ENCODE results near the gene PPP6R3.
A peak's percentile ranks its signal among the peaks of the same experiment; 100 is the strongest.
"Not testable (repeated sequence)": the region's sequence is repeated elsewhere in the genome, so short reads cannot be mapped to it uniquely, and the experiment has no call there.

PPP6R3 gene

GRCh38 chr11:68434159-68434558, 26.4 kb upstream of the PPP6R3 start:
- DNase-seq (ENCODE audit: low spot score): not testable (repeated sequence)

DNA sequence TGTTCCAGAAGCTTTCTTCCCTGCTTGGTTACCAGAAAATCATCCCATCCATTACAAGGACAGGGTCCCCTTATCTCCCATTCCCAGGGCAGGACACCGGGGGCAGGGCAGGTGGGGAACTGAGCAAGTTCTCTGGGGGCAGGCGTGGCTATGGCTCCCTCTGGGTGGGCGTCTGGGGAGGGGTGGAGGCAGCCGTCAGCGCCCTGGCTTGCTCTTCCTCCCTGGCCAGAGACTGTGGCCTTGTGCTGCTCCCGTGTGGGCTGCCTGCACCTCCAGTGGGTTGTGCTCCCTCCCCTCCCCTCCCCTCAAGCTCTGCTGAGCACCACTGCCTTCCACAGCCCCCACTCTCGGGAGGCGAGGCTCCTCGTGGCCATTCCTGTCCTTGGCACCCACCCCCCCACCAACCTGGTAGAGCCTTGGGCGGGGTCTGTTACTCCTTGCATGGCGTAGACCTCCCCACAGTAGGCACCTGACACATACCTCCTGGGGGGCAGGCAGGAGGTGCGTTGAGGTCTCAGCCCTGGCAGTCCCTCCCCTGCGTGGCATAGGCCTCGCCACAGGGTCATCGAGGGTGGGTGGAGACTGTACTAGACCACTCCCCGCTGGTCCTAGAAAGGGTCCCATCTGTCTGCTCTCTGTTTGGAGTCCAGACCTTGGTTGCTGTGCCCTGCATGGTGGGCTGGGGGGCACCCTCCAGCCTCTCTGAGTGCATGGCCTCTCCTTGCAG, 24.2 kb upstream of the PPP6R3 start:
- DNase-seq (ENCODE audit: low spot score): no peak

- no peak for DNase-seq (ENCODE audit: low spot score)
Observed at GRCh38 chr11:68436985-68437926, 23.3 kb upstream of the PPP6R3 start.

GRCh38 chr11:68437927-68438657, 22.5 kb upstream of the PPP6R3 start:
- DNase-seq (ENCODE audit: low spot score): no peak

DNA sequence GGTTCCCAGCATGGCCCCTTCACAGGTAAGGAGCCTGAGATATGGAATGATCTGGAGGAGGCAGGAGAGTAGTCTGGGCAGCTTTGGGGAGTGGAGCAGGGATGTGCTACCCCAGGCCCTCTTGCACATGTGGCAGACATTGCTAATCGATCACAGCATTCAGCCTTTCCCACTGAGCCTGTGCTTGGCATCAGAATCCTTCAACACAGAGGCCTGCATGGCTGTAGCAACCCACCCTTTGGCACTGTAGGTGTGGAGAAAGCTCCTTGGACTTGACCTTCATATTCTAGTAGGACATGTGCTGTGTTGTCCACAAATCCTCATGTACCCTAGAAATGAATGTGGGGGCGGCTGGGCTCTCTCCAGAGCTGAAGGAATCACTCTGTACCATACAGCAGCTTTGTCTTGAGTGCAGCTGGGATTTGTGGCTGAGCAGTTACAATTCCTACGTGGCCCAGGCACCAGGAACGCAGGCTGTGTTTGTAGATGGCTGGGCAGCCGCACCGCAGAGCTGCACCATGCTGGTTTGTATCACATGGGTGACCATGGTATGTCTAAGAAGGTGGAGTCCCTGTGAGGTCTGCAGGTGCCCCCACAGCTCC, 21.8 kb upstream of the PPP6R3 start:
- no peak for DNase-seq (ENCODE audit: low spot score)

DNA sequence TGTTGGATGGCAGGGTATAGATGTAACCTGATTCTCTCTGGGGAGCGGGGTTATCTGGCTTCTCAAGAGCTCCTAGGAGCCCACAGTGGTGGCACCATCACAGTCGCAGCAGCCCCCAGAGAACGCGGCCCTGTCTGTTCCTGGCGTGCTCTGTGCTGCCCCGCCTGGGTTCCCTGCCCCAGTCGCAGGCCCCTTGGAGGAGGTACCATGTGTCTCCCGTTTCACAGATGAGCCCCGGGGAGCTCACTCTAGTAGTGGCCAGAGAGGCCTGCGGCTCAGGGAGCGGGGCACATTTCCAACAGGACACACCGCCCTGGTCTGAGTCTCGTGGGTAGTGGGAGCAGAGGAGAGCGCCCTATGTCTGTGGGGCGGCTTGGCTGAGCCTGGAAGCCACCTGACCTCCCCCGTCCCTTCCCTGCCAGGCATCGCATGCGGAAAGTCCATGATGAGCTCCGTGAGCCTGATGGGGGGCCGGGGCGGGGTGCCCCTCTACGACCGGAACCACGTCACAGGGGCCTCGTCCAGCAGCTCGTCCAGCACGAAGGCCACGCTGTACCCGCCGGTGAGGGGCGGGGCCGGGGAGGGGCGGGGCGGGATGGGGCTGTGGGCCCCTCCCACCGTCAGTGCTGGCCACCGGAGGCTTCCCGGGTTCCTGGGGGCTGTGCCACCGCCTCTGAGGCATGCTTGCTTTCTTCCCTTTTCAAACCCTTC, 21.0 kb upstream of the PPP6R3 start:
- DNase-seq (ENCODE audit: low spot score): peak; percentile 92

GRCh38 chr11:68440224-68440623, 20.3 kb upstream of the PPP6R3 start:
- DNase-seq (ENCODE audit: low spot score): no peak

DNA sequence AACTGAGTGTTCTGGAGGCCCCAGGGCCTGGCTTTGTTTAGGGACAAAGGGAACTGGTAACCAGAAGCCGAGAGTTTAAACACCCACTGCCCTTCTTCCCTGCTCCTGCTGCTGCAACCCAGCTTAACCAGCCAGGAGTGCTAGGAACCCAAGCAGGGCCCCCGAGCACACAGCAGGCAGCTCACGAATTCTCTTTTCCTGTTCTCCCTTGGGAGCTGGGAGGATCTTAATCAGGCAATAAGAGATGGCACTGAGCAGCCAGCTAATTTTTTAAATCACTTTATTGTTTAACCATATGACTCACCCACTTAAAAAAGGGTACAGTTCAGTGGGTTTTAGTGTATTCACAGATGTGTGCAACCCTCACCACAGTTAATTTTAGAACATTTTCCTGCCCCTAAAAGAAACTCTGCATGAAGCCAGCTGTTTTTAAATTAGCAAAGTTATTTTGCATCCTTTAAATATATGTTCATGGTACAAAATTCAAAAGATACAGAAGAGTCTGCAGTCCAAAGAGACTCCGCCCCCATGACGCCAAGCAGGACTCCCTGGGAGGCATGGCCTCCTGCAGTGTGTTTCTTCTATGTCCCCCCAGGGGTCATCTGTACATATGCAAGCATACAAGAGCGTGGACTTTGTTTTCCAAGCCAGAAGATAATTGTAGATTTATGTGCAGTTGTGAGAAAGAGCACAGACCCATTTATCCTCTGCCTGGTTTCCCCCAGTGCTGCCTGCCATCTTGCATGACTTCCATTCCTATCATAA, 18.9 kb upstream of the PPP6R3 start:
- no peak for DNase-seq (ENCODE audit: low spot score)

GRCh38 chr11:68442433-68442832, 18.1 kb upstream of the PPP6R3 start:
- DNase-seq (ENCODE audit: low spot score): no peak

- DNase-seq (ENCODE audit: low spot score): no peak
Observed at GRCh38 chr11:68444566-68444965, 16.0 kb upstream of the PPP6R3 start.

GRCh38 chr11:68445531-68446035, 15.0 kb upstream of the PPP6R3 start:
- DNase-seq (ENCODE audit: low spot score): no peak

GRCh38 chr11:68446046-68446725, 14.4 kb upstream of the PPP6R3 start:
- no peak for DNase-seq (ENCODE audit: low spot score)

DNA sequence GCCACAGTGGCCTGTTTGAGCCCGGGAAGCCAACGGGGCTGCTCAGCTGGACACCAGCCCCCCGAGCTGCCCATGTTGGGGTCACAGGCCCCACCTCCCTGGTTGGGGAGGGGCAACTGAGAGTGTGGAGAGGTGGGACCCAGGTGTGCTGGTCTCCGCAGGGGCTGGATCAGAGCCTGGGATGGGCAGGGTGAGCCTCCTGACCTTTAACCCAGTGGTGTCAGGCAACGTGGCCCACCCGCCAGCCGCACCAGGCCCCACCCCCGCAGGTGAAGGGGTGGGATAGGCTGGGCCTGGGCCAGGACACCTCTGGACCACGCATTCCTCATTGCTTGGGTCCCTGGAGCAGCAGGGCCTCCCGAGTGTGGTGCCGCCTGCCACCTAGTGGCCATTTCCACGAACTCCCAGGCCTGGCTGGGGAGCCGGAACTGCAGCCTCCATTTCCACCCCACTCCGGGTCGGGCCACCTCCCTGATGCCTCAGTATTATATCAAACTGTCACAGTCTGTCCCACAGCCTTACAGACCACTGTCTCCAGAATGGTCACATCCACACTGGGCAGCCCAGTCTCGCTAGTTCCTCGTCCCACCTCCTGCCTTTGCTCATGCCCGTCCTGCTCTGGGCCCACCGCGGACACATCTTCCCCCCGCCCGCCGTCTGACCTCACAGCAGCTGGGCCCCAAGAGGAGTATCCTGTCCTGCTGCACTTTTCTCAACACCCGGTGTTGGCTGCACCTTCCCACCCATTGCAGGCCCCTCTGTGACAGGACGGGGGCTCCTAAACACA, 13.3 kb upstream of the PPP6R3 start:
- peak; percentile 94 for DNase-seq (ENCODE audit: low spot score)

GRCh38 chr11:68447914-68448313, 12.6 kb upstream of the PPP6R3 start:
- not testable (repeated sequence) for DNase-seq (ENCODE audit: low spot score)

- DNase-seq (ENCODE audit: low spot score): no peak
Observed at GRCh38 chr11:68448604-68449011, 11.9 kb upstream of the PPP6R3 start.

DNA sequence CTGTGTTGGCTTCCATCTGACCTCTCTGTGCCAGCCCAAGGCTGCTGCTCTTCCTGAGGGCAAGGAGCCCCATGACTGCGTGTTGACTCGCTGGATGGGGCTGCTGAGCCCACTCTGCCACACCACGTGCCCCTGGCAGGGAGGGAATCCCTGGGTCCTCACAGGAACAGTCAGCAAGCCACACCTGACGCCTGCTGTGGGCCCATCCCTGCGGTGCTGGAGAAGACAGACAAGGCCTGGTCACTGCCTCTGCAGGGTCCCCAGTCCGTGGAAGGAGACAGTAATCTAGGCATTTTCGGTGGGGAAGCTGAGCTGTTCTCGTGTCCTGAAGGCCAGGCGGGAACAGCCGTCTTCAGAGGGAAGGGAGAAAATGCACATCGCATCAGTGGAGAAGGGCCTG, 10.6 kb upstream of the PPP6R3 start:
- DNase-seq (ENCODE audit: low spot score): no peak

DNA sequence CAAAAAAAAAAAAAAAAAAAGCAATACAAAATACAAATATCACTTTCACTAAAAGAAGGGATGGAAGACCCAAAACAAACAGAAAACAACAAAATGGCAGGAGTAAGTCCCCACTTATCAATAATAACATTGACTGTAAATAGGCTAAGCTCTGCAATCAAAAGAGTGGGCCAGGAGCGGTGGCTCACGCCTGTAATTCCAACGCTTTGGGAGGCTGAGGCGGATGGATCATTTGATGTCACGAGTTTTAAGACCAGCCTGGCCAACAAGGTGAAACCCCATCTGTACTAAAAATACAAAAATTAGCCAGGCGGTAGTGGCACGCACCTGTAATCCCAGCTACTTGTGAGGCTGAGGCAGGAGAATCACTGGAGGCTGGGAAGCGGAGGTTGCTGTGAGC, 9.8 kb upstream of the PPP6R3 start:
- DNase-seq (ENCODE audit: low spot score): no peak

GRCh38 chr11:68454767-68455166, 5.8 kb upstream of the PPP6R3 start:
- no peak for DNase-seq (ENCODE audit: low spot score)

GRCh38 chr11:68455485-68455884, 5.1 kb upstream of the PPP6R3 start:
- no peak for DNase-seq (ENCODE audit: low spot score)

Measured in iPS-NIHi11 (cell line).